HEK293 (cell line): ENCODE measurements around the gene BZW2.

Source experiments
- CTCF ChIA-PET: fragments of 350-600 bp; formaldehyde crosslinking; extraction: SDS; loops from one replicate; lab custom pipeline; 2021; ENCODE audit warnings: antibody characterized with exemption; lab: Yijun Ruan, JAX
- POLR2A ChIA-PET: fragments of 300-600 bp; formaldehyde crosslinking; extraction: SDS; loops from one replicate; lab custom pipeline; 2020; ENCODE audit warnings: antibody characterized with exemption, inconsistent platforms; lab: Yijun Ruan, JAX
- H3K27ac ChIP-seq: fragments of 200-500 bp; sonication (Bioruptor generic); 2 replicates; pipeline ENCODE4 v1.5.1; 2014; ENCODE audit warnings: low read depth, low read length, control low read depth, inconsistent platforms; ENCODE audit errors: extremely low read depth
- H3K36me3 ChIP-seq, 2 experiments: fragments of 200-500 bp in 1 of 2; sonication (Bioruptor generic) in 1 of 2; 1 replicate in 1 of 2; 2 replicates in 1 of 2; pipeline ENCODE4 v1.5.1; 2014 to 2017; ENCODE audit warnings: inconsistent platforms in 2 of 2, low read length in 2 of 2; ENCODE audit not compliant: control insufficient read depth in 2 of 2, insufficient read depth in 1 of 2
- H3K4me1 ChIP-seq: fragments of 200-500 bp; sonication (Bioruptor generic); 2 replicates; pipeline ENCODE4 v1.5.1; 2014; ENCODE audit warnings: mild to moderate bottlenecking, low read length, inconsistent platforms; ENCODE audit not compliant: control insufficient read depth, insufficient read depth
- H3K4me3 ChIP-seq: 2 replicates; pipeline ENCODE4 v1.5.1; 2011; ENCODE audit warnings: low read depth, mild to moderate bottlenecking, control low read depth, low read length, moderate library complexity
- H3K9me3 ChIP-seq: fragments of 200-500 bp; sonication (Bioruptor generic); 2 replicates; pipeline ENCODE4 v1.5.1; 2014; ENCODE audit warnings: low read depth, low read length, inconsistent platforms; ENCODE audit not compliant: control insufficient read depth, insufficient read depth
- GLI2 ChIP-seq: fragments of 450-650 bp; formaldehyde crosslinking; IDR thresholded peaks from 2 replicates; pipeline ENCODE4; 2017; ENCODE audit warnings: missing biosample characterization, missing genetic modification characterization, low read depth, borderline replicate concordance
- GLIS2 ChIP-seq: fragments of 450-650 bp; formaldehyde crosslinking; IDR thresholded peaks from 2 replicates; pipeline ENCODE4 v1.5.1; 2016; ENCODE audit warnings: missing biosample characterization, missing genetic modification characterization
- SETDB1 ChIP-seq: IDR thresholded peaks from one replicate; pipeline ENCODE4 v1.6.1; 2017; ENCODE audit warnings: mild to moderate bottlenecking, low read length, moderate library complexity, mixed read lengths; ENCODE audit not compliant: insufficient read length
- ZFP41 ChIP-seq: fragments of 450-650 bp; formaldehyde crosslinking; IDR thresholded peaks from 2 replicates; pipeline ENCODE4 v1.5.1; 2016; ENCODE audit warnings: missing biosample characterization, missing genetic modification characterization, borderline replicate concordance
- ZNF157 ChIP-seq: fragments of 450-650 bp; formaldehyde crosslinking; IDR thresholded peaks from 2 replicates; pipeline ENCODE4 v1.5.1; 2016; ENCODE audit warnings: missing biosample characterization, missing genetic modification characterization
- ZNF18 ChIP-seq: fragments of 450-650 bp; formaldehyde crosslinking; IDR thresholded peaks from 2 replicates; pipeline ENCODE4 v1.5.1; 2016; ENCODE audit warnings: missing biosample characterization, missing genetic modification characterization
- ZNF2 ChIP-seq: fragments of 450-650 bp; formaldehyde crosslinking; IDR thresholded peaks from 2 replicates; pipeline ENCODE4 v1.5.1; 2016; ENCODE audit warnings: missing biosample characterization, missing genetic modification characterization
- ZNF202 ChIP-seq: fragments of 450-650 bp; formaldehyde crosslinking; IDR thresholded peaks from 2 replicates; pipeline ENCODE4 v1.5.1; 2016; ENCODE audit warnings: missing biosample characterization, missing genetic modification characterization, borderline replicate concordance
- ZNF280C ChIP-seq: fragments of 450-650 bp; formaldehyde crosslinking; IDR thresholded peaks from 2 replicates; pipeline ENCODE4 v1.5.1; 2016; ENCODE audit warnings: missing biosample characterization, missing genetic modification characterization
- ZNF324 ChIP-seq: fragments of 450-650 bp; formaldehyde crosslinking; IDR thresholded peaks from 2 replicates; pipeline ENCODE4 v1.5.1; 2016; ENCODE audit warnings: missing biosample characterization, missing genetic modification characterization
- ZNF341 ChIP-seq: fragments of 450-650 bp; formaldehyde crosslinking; IDR thresholded peaks from 2 replicates; pipeline ENCODE4; 2016; ENCODE audit warnings: low read depth, missing biosample characterization, missing genetic modification characterization
- ZNF530 ChIP-seq: fragments of 450-650 bp; formaldehyde crosslinking; IDR thresholded peaks from 2 replicates; pipeline ENCODE4 v1.5.1; 2016; ENCODE audit warnings: low read depth, missing biosample characterization, missing genetic modification characterization
- ZNF558 ChIP-seq: fragments of 450-650 bp; formaldehyde crosslinking; IDR thresholded peaks from 2 replicates; pipeline ENCODE4 v1.5.1; 2016; ENCODE audit warnings: missing biosample characterization, missing genetic modification characterization
- ZNF596 ChIP-seq: fragments of 450-650 bp; IDR thresholded peaks from 2 replicates; pipeline ENCODE4 v1.5.0; 2018; ENCODE audit warnings: missing biosample characterization, mild to moderate bottlenecking, missing genetic modification characterization, moderate library complexity
- ZNF707 ChIP-seq: fragments of 450-650 bp; formaldehyde crosslinking; IDR thresholded peaks from 2 replicates; pipeline ENCODE4 v1.5.1; 2016; ENCODE audit warnings: missing biosample characterization, missing genetic modification characterization
- ZNF777 ChIP-seq: fragments of 450-650 bp; formaldehyde crosslinking; IDR thresholded peaks from 2 replicates; pipeline ENCODE4 v1.5.1; 2017; ENCODE audit warnings: missing biosample characterization, missing genetic modification characterization, borderline replicate concordance
- ZSCAN16 ChIP-seq: fragments of 450-650 bp; formaldehyde crosslinking; IDR thresholded peaks from 2 replicates; pipeline ENCODE4 v1.5.1; 2016; ENCODE audit warnings: missing biosample characterization, missing genetic modification characterization
- ZSCAN23 ChIP-seq: fragments of 450-650 bp; formaldehyde crosslinking; IDR thresholded peaks from 2 replicates; pipeline ENCODE4 v1.5.1; 2016; ENCODE audit warnings: missing biosample characterization, missing genetic modification characterization

BZW2 gene

DNA sequence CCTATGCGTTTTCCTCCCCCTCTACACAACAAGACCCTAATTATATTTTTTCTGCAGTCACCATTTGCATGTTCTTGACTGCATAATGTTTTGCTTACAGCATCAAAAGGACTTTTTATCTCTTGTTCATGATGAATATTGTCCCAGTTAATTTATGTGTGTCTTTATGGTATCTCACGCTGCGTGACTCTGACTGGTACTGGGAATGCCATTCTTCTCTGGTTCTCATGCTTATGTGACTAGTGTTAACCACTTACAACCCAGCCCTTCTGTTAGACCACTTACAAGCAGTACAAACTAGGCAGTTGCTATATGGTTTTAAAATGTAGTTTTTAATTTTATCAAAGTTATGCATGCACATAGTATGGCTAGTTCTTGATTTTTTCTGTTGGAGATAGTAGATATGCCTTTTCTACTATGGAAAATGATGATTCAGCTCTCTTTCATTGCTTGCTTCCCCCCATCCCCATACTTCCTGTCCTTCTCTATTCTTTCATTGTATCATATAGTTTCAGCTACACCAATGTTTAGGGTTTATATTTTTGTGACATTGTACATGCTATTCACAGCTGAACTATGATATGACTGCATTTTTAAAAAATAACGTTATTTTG, 24.9 kb downstream of the BZW2 start (continued):
- TF ChIP-seq ZNF280C (tag by site-specific recombination), result no peak

DNA sequence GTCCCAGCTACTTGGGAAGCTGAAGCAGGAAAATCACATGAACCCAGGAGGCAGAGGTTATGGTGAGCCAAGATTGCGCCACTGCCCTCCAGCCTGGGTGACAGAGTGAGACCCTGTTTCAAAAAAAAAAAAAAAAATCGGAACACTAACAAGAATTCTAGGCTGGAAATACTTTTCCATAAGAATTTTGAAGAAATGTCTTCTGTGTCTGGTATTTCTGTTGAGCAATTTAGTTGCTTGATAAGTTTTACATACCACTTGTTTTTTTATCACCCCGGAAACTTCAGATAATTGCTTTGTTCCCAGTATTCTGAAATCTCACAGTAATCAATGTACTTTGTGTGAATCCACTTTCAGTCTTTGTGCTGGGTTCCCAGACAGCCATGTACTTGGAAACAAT, 25.8 kb downstream of the BZW2 start:
- H3K36me3 ChIP-seq, result peaks cover 10% of the 10 kb centered on the region in 2 experiments; a peak in 2 of 3 replicates
- peaks cover 4% of the 10 kb centered on the region; the same call in 1 of the 2 replicates for H3K4me1 ChIP-seq
- CTCF ChIA-PET, result no interaction called here
- no peak overlapping the region for H3K27ac ChIP-seq
- TF ChIP-seq ZSCAN16 (tag by site-specific recombination), result no peak
- TF ChIP-seq ZNF2 (tag by site-specific recombination), result no peak
- TF ChIP-seq ZNF530 (tag by site-specific recombination), result no peak
- no peak for TF ChIP-seq ZNF596 (tag by site-specific recombination)
- TF ChIP-seq ZNF157 (tag by site-specific recombination), result no peak
- TF ChIP-seq GLI2, result no peak
- no peak for TF ChIP-seq ZNF558 (tag by site-specific recombination)
- no peak for TF ChIP-seq ZNF707 (tag by site-specific recombination)
- no peak for TF ChIP-seq ZSCAN23 (tag by site-specific recombination)
- no peak for TF ChIP-seq ZNF341
- no peak for TF ChIP-seq SETDB1
- no peak for TF ChIP-seq ZNF18
- TF ChIP-seq ZNF777, result no peak
- no peak for TF ChIP-seq ZNF202 (tag by site-specific recombination)
- no peak for TF ChIP-seq ZFP41 (tag by site-specific recombination)
- no peak overlapping the region for H3K4me3 ChIP-seq
- POLR2A ChIA-PET, result no interaction called here
- no peaks in the 10 kb centered on the region for H3K9me3 ChIP-seq

GRCh38 chr7:16675277-16675676, 29.3 kb downstream of the BZW2 start:
- Histone ChIP-seq H3K27ac (no peak overlapping the region), H3K4me1 (no peaks in the 10 kb centered on the region), H3K36me3 (peaks cover 10 to 18% of the 10 kb centered on the region in 2 experiments), H3K9me3 (no peaks in the 10 kb centered on the region), H3K4me3 (no peak overlapping the region)
- ChIA-PET POLR2A (no interaction called here), CTCF (interaction anchor here (0.6 kb wide), 2 partner anchors 8 to 52 kb away, joined by 3 to 4 read pairs; no protein-coding TSS in a partner anchor)
- TF ChIP-seq ZNF324, result no peak
- no peak for TF ChIP-seq GLIS2 (tag by site-specific recombination)
